RPMI7951 (cell line): ENCODE results near the gene DYRK4. TPM values are rescaled to one million over a fixed set of nuclear protein-coding genes. Genes with fewer than 3 reads are reported as not detected.

Experiments used
- DNase-seq: peaks from one replicate; pipeline ENCODE4 v3.0.0-alpha.2; 2012; ENCODE audit warnings: low read depth
- total RNA-seq: library from RNA; depleted of rRNA; stranded (reverse); fragments of >200 nt; shearing (Covaris generic); gene quantifications from 2 replicates; pipeline ENCODE4 v1.2.3, GENCODE V29; 2014; rRNA removed

The DYRK4 gene
- total RNA-seq, 1 experiment from 2014 or later, result 54.5 TPM

DNA sequence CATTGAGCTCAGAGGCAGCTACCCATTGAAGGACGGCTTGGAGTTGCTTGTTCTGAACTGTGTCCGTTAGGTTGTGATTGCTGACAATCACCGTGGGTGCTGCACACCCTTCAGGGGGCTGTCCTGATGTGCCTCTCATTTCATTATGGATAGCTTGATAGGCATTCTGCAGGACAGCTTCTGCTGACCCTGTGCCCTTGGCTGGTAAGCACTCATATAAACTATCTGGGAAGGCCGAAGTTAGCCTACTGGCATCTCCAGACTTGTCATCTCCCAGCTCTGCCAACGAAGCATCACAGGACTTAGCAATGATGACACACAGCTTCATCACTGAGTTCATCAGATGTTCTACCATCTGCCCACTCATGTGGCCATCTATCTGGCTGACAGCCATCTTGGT lies 64.5 kb downstream of the DYRK4 start:
- peak; percentile 32 for DNase-seq

DNA sequence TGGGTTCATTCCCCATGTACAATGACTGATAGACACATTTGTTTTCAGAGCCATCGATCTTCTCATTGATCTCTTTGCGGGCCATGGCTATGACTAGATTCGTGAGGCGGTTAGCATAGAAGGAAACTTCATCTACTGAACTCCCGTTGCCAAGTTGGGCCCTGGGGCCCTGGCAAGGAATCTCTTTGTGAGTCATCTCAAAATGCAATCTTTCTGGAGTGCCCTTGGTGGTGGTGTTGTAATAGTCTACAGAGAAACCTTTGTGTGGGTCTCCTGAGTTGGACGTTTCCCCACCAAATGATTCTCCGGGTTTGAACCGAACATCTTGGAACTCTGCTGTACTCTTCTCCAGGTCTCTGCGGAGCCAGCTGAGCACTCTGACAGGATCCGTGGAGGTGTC lies 66.4 kb downstream of the DYRK4 start:
- peak; percentile 54 for DNase-seq

DNA sequence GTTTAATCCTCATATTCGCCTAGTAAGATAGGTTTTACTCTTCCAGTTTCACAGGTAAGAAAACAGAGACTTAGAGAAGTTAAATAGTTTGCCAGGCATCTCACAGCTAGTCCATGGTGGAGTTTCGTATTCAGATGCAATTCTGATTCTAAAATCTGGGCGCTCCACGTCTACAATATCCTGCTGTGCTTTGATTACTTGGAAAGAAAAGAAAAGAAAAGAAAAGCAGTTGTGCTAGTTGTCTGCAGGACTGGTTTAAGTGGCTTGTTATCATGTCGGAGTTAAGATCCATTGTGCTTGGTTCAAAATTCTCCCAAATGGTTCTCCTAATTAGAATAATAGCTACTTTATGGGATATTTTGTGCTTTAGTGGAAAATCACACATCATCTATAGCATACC lies 68.3 kb downstream of the DYRK4 start:
- DNase-seq, result no peak

DNA sequence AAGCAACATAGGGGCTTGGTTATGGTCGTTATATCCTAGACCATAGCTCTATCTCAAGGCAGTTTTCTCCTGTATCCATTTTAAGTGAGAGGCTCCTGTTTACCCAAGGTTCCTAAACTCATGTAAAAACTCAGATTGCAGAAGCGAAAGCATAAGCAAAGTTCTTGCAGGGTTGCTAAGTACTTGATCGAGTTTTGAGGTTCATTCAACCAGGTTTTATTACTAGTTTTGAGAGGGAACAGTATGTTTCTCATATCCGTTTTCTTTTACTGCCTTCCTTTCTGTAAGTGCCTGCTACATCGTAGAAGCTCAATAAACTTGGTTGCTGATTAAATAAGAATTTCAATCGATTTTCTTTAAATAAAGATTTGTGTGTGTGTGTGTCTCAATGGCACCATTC lies 81.7 kb downstream of the DYRK4 start:
- no peak for DNase-seq

DNA sequence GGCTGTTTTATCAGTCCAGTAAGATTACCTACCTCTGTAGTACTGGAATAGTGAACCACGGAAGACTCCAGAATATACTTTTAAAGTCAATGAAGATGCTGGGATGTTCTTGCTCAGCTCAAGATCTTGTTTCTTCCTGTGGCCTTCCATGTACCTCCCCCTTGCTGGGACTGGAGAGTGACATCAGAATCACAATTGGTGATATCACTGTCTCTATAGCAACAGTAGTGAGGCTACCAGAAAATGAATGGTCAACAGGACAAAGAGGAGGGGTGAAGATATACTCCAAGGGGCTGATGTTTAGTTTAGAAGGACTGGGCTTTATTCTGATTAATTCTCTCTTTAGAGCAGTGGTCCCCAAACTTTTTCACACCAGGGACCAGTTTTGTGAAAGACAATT lies 83.0 kb downstream of the DYRK4 start:
- DNase-seq, result no peak

DNA sequence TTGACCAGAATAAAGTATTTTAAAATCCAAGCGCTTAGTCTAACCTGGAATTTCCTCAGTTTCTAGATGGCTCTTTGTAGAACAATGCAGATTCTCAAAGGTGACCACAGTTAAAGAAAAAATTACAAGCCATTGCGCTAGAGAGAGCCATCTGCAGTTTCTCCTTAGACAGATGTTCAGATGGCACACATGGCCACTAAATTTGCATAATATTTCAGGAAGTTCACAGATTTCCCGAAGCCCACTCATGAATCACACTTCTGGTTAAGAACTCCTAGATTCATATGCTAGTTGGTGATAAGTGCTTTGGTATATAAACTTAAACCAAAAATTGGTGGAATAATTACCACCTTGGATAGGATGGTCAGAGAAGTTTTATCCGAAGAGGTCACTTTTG lies 86.1 kb downstream of the DYRK4 start:
- peak; percentile 4 for DNase-seq

DNA sequence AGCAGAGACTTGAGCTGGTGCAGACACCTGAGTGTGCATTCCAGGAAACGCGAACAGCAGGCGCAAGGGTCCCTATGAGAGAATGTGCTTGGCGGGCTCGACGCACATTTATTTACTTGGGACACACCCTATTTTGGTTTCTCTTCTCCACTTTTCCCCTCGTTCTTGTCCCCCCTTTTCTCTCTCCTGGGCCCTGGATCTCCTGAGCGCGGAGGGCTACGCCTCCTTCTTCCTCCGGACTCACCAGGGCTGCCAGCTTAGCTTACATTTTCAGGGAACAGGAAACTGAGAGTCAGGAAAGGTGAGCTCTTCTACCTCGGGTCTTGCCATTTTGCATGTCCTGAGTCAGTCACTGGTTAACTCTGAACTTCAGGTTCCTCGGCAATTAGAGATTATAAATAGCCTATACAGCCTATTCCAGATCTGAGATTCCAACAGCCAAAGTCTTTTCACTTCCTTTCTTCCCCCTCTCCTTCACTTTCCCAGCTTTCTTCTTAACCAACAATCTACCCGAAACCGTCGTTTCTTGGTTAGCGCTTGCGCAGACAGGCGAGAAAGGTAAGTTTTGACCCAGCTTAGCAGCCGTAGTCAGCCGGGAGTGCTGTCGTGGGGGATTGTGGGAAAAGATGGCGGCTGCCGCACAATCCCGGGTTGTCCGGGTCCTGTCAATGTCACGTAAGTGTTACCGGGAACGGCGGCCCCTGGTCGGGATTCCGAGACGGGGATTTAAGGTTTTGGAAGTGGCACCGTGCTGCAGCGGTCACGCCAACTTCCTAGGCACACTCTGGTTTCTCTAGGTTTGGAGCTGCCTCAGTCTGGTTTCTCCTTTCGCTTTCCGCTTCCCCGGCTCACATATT lies 86.7 kb downstream of the DYRK4 start, which contains the start of the genes AKAP3 and NDUFA9:
Gene AKAP3, minus strand, starts transcription at position 551 of the 857 bp plus-strand sequence. CDS start 10,855 bp downstream, outside the sequence.
Gene NDUFA9, plus strand, starts transcription at position 614 of the 857 bp plus-strand sequence. Its CDS starts 13 bp downstream, at position 627.
- peak; percentile 77 for DNase-seq

DNA sequence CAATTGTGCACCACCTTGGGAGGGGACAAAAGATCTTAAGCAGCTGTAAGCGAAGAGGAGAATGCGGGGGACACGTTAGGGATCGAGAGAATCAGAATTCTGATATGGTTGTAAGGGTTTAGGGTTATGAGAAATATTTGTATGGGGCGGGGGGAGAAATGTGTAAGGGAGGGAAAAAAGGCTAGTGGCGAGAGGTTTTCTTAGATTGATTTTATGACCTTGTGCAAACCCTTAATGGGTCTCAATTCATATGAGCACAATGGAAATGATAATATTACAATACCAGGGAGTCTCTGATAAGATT lies 87.3 kb downstream of the DYRK4 start:
- DNase-seq, result no peak

DNA sequence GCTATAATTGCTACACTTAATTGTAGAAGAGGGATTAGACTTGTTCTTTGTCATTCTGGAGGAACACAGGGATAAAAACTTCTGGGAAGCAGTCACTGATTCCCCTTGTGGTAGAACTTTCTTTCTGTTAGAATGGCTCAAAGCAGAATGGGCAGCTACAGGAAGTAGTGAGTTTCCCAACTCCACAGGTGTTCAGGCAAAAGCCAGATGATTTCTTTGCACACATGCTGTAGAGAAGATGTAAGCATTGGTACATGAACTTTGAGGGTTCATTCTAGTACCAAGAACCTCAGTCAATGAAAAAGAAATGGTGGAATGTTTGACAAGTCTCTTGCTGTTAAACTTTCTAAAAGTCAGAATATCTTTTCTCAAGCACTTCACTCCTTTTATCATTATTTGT lies 91.2 kb downstream of the DYRK4 start:
- DNase-seq, result no peak

DNA sequence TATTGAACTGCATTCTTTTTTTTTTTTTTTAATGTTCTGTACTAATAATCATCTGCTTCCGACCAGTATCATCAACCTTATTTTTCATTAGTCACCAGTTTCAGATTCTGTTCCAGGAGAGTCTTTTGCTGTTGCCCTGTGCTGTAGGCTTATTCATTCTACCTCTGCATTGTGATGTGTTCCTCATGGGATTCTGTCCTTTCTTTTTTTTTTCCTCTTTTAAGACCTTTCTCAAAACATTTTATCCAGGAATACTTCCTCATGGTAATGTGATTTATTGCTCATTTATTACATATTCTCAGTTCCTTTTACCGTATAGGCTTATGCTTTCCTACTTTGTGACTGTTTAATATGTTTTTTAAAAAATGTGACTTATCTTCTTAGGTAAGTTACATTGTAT lies 91.7 kb downstream of the DYRK4 start:
- no peak for DNase-seq

Other genes with a start within 250 kb of the DYRK4 start
- 5.3 and 5.9 TPM in 2 replicates for gene TIGAR, start 241.0 kb upstream of the DYRK4 start, total RNA-seq
- gene FGF23, start 182.5 kb upstream of the DYRK4 start, total RNA-seq, result not detected in 2 replicates
- not detected in 2 replicates for gene FGF6, start 116.4 kb upstream of the DYRK4 start, total RNA-seq
- gene RAD51AP1, start 23.3 kb upstream of the DYRK4 start, total RNA-seq, result 55.1 and 64.6 TPM in 2 replicates
- gene AKAP3, start 86.8 kb downstream of the DYRK4 start, total RNA-seq, result 0.60 and 2.3 TPM in 2 replicates
- 59.3 and 83.0 TPM in 2 replicates for gene NDUFA9, start 86.9 kb downstream of the DYRK4 start, total RNA-seq
- gene GALNT8, start 158.2 kb downstream of the DYRK4 start, total RNA-seq, result not detected in 2 replicates